ENCODE data around the gene SH3GL1. TPM values are rescaled to one million over a fixed set of nuclear protein-coding genes. Genes with fewer than 3 reads are reported as not detected.
A peak's percentile ranks its signal among the peaks of the same experiment; 100 is the strongest.

SH3GL1 gene
- total and polyA plus RNA-seq, 7 donors: 28.5 to 47.4 (median 33.9) TPM

GRCh38 chr19:4390017-4390566, 10.3 kb downstream of the SH3GL1 start:
- Histone ChIP-seq H3K4me3 (peak overlapping the region in 3 of 4 donors; percentile 7 to 25 (median 21)), H3K27me3 (no peaks in the 10 kb centered on the region), H3K36me3 (peaks cover 0 to 5% (median 2%) of the 10 kb centered on the region in 4 donors), H3K4me1 (peaks cover 0 to 73% (median 66%) of the 10 kb centered on the region in 4 donors), H3K9me3 (no peaks in the 10 kb centered on the region), H3K27ac (peak overlapping the region; percentile 73 to 84 (median 80))
- WGBS, 2 donors: 67 to 77% methylated on average over 12 of the region's 12 CpGs
- DNase-seq: no peak
- intact Hi-C loops (cut with DNase I): loop anchor here (2.0 kb wide), 1 partner anchor 15 kb away; no protein-coding TSS in a partner anchor
- TF ChIP-seq POLR2A (IDR thresholded peaks at IDR 0.05): no peak
- peak in 1 of 4 donors; percentile 5 for TF ChIP-seq POLR2AphosphoS5 (IDR thresholded peaks at IDR 0.05)

GRCh38 chr19:4389511-4390016, 10.8 kb downstream of the SH3GL1 start:
- Histone ChIP-seq H3K36me3 (peaks cover 0 to 5% (median 0%) of the 10 kb centered on the region in 4 donors), H3K9me3 (no peaks in the 10 kb centered on the region), H3K27ac (peak overlapping the region; percentile 73 to 84 (median 80)), H3K4me1 (peaks cover 0 to 67% (median 60%) of the 10 kb centered on the region in 4 donors), H3K4me3 (peak overlapping the region in 2 of 4 donors; percentile 7 to 21), H3K27me3 (no peaks in the 10 kb centered on the region)
- 79 to 87% methylated on average over 17 of the region's 17 CpGs for WGBS, 2 donors
- intact Hi-C loops (cut with DNase I): loop anchor here (2.0 kb wide), 1 partner anchor 15 kb away; no protein-coding TSS in a partner anchor
- no peak for DNase-seq
- TF ChIP-seq EP300 (IDR thresholded peaks at IDR 0.05) (no peak), POLR2AphosphoS5 (IDR thresholded peaks at IDR 0.05) (no peak), CTCF (IDR thresholded peaks at IDR 0.05) (no peak), POLR2A (IDR thresholded peaks at IDR 0.05) (no peak)

- intact Hi-C loops (cut with DNase I): no loop called here
- DNase-seq: no peak
- Histone ChIP-seq H3K4me3 (no peak overlapping the region), H3K27ac (peak overlapping the region; percentile 73 to 84 (median 80)), H3K9me3 (no peaks in the 10 kb centered on the region), H3K4me1 (peaks cover 0 to 62% (median 55%) of the 10 kb centered on the region in 4 donors), H3K36me3 (peaks cover 0 to 5% (median 0%) of the 10 kb centered on the region in 4 donors), H3K27me3 (no peaks in the 10 kb centered on the region)
- 89 to 91% methylated on average over 9 of the region's 9 CpGs for WGBS, 2 donors
- TF ChIP-seq CTCF (IDR thresholded peaks at IDR 0.05) (no peak), POLR2AphosphoS5 (IDR thresholded peaks at IDR 0.05) (no peak), POLR2A (IDR thresholded peaks at IDR 0.05) (no peak), EP300 (IDR thresholded peaks at IDR 0.05) (no peak)
Observed at GRCh38 chr19:4389064-4389375, 11.3 kb downstream of the SH3GL1 start.

- Histone ChIP-seq H3K36me3 (peaks cover 0 to 5% (median 2%) of the 10 kb centered on the region in 4 donors), H3K9me3 (no peaks in the 10 kb centered on the region), H3K4me1 (peaks cover 0 to 57% (median 50%) of the 10 kb centered on the region in 4 donors), H3K27ac (peak overlapping the region; percentile 73 to 84 (median 80)), H3K4me3 (no peak overlapping the region), H3K27me3 (no peaks in the 10 kb centered on the region)
- intact Hi-C loops (cut with DNase I): no loop called here
- DNase-seq: no peak
- TF ChIP-seq CTCF (IDR thresholded peaks at IDR 0.05) (no peak), EP300 (IDR thresholded peaks at IDR 0.05) (no peak), POLR2AphosphoS5 (IDR thresholded peaks at IDR 0.05) (no peak), POLR2A (IDR thresholded peaks at IDR 0.05) (no peak)
- WGBS, 2 donors: 86 to 88% methylated on average over 16 of the region's 16 CpGs
Observed at GRCh38 chr19:4388337-4389063, 11.8 kb downstream of the SH3GL1 start.

Measured in sigmoid colon (tissue), 7 donors.